Breast epithelium (tissue), 3 donors: ENCODE results near the gene PHPT1.

Experiments used
- CTCF ChIP-seq, 3 donors: fragments of 450-650 bp; IDR thresholded peaks; one replicate each; pipeline ENCODE4 v1.5.1; 2016 to 2017; ENCODE audit warnings: antibody characterized with exemption in 3 of 3, mild to moderate bottlenecking in 3 of 3, moderate library complexity in 3 of 3
- POLR2A ChIP-seq: fragments of 450-650 bp; IDR thresholded peaks from one replicate; pipeline ENCODE4 v1.6.1; 2016; ENCODE audit warnings: antibody characterized with exemption, mild to moderate bottlenecking, moderate library complexity
- POLR2AphosphoS5 ChIP-seq, 3 donors: sonication (generic); formaldehyde crosslinking; IDR thresholded peaks; one replicate each; pipeline ENCODE4 v1.6.1; 2017; ENCODE audit warnings: antibody characterized with exemption in 3 of 3

GRCh38 chr9:136863623-136864273, 14.5 kb downstream of the PHPT1 start:
- TF ChIP-seq POLR2AphosphoS5 (IDR thresholded peaks at IDR 0.05) (no peak), CTCF (IDR thresholded peaks at IDR 0.05) (no peak), POLR2A (no peak)
